HG02840 (cell line): ENCODE measurements around the gene HMGB3.
A peak's percentile ranks its signal among the peaks of the same experiment; 100 is the strongest.
"Not testable (repeated sequence)": the region's sequence is repeated elsewhere in the genome, so short reads cannot be mapped to it uniquely, and the experiment has no call there.

Source experiments
- ATAC-seq: cut with Tn5 transposase; IDR thresholded peaks from one replicate; pipeline ENCODE4 v1.9.1; 2021; ENCODE audit warnings: mild to moderate bottlenecking, moderate library complexity, moderate number of reproducible peaks; ENCODE audit not compliant: unreplicated experiment, low FRiP score

Gene HMGB3

GRCh38 chrX:150975655-150976390, 7.3 kb upstream of the HMGB3 start:
- ATAC-seq: no peak

GRCh38 chrX:150977411-150978162, 5.5 kb upstream of the HMGB3 start:
- no peak for ATAC-seq

GRCh38 chrX:150980186-150980585, 2.9 kb upstream of the HMGB3 start:
- ATAC-seq: no peak

- no peak for ATAC-seq
Measured at GRCh38 chrX:150980711-150981110, 2.4 kb upstream of the HMGB3 start.

GRCh38 chrX:150982235-150982787, 824 bp upstream of the HMGB3 start:
- ATAC-seq: no peak

GRCh38 chrX:150983521-150984168, 510 bp downstream of the HMGB3 start:
- peak; percentile 23 for ATAC-seq

GRCh38 chrX:150984169-150984824, 1.2 kb downstream of the HMGB3 start:
- peak; percentile 1 for ATAC-seq

- ATAC-seq: not testable (repeated sequence)
Measured at GRCh38 chrX:150987687-150988086, 4.6 kb downstream of the HMGB3 start.

GRCh38 chrX:150989420-150989819, 6.3 kb downstream of the HMGB3 start:
- ATAC-seq: no peak

- ATAC-seq: no peak
Measured at GRCh38 chrX:150990910-150991309, 7.8 kb downstream of the HMGB3 start.

GRCh38 chrX:151000861-151001331, 17.8 kb downstream of the HMGB3 start:
- no peak for ATAC-seq

GRCh38 chrX:151004085-151004484, 20.9 kb downstream of the HMGB3 start:
- ATAC-seq: no peak

GRCh38 chrX:151006410-151007109, 23.4 kb downstream of the HMGB3 start:
- no peak for ATAC-seq

GRCh38 chrX:151009582-151009981, 26.4 kb downstream of the HMGB3 start:
- no peak for ATAC-seq

GRCh38 chrX:151013164-151013743, 30.1 kb downstream of the HMGB3 start:
- no peak for ATAC-seq

GRCh38 chrX:151015684-151016083, 32.5 kb downstream of the HMGB3 start:
- no peak for ATAC-seq

GRCh38 chrX:151019856-151020255, 36.7 kb downstream of the HMGB3 start:
- ATAC-seq: no peak

- no peak for ATAC-seq
Measured at GRCh38 chrX:151030845-151031244, 47.7 kb downstream of the HMGB3 start.

GRCh38 chrX:151031391-151031975, 48.3 kb downstream of the HMGB3 start:
- ATAC-seq: no peak
